ENCODE results near the gene TOM1L2. TPM values are rescaled to one million over a fixed set of nuclear protein-coding genes. Genes with fewer than 3 reads are reported as not detected.

Gene TOM1L2
- total RNA-seq, 1 experiment from 2014 or later = 45.2 TPM

DNA sequence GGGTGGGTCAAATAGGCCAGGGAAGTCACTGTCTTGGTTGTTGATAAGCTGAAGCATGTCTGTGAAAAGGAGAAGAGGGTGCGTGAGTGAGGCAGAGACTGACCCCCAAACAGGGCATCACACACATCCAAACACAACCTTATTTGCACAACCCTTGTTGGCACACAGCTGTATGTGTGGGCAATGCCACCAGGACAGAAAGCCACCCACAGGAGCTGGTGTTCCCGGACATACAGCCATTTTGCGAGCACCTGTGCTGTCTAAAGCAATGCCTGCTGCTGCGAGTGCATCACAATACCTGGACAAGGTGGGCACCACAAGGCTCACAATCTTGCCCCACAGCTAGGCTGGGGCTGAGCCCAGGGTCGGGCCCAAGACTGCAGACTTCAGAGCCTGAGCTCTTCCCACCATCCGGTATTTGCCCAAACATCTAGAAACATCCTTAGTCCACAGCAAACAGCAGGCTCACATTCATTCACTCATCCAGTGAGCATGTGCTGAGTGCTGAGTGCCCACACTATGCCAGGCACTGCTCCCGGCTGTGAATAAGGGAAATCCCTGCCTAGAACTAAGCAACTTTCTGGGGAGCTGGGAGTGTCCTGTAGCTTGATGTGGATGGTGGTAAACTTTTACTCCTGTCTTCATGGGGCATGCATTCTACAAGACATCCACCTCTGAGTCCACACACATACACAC lies 151.6 kb downstream of the TOM1L2 start:
- no peaks in the 10 kb centered on the region for H3K9me3 ChIP-seq (ENCODE audit: control insufficient read depth, insufficient read depth, low read depth, low read length)
- H3K27ac ChIP-seq (ENCODE audit: low read length) = peak overlapping the region; percentile 77
- no peaks in the 10 kb centered on the region for H3K27me3 ChIP-seq (ENCODE audit: control insufficient read depth, insufficient read depth, low read length)
- intact Hi-C loops (cut with micrococcal nuclease; ENCODE audit: unreplicated experiment) = loop anchor here (10.0 kb wide), 1 partner anchor 214 kb away; the partner anchor contains the start of genes ATPAF2 and GID4
- in situ Hi-C loops (cut with HindIII; ENCODE audit: low pct_unique_long_range_greater_than_20kb, low sequenced_read_pairs) = no loop called here
- DNase-seq (ENCODE audit: low read depth, low spot score) (no peak), ATAC-seq (no peak)
- CTCF ChIA-PET = no interaction called here
- H3K4me3 ChIP-seq (ENCODE audit: low read depth in 2 of 2, low read length in 2 of 2) = peak overlapping the region; percentile 49 to 65
- H3K36me3 ChIP-seq (ENCODE audit: control insufficient read depth, insufficient read depth, low read length) = no peaks in the 10 kb centered on the region; the same call in none of the 2 replicates
- no peak for TF ChIP-seq POLR2AphosphoS5 (IDR thresholded peaks at IDR 0.05; ENCODE audit: low read depth, low read length)
- TF ChIP-seq, protein P1, sequence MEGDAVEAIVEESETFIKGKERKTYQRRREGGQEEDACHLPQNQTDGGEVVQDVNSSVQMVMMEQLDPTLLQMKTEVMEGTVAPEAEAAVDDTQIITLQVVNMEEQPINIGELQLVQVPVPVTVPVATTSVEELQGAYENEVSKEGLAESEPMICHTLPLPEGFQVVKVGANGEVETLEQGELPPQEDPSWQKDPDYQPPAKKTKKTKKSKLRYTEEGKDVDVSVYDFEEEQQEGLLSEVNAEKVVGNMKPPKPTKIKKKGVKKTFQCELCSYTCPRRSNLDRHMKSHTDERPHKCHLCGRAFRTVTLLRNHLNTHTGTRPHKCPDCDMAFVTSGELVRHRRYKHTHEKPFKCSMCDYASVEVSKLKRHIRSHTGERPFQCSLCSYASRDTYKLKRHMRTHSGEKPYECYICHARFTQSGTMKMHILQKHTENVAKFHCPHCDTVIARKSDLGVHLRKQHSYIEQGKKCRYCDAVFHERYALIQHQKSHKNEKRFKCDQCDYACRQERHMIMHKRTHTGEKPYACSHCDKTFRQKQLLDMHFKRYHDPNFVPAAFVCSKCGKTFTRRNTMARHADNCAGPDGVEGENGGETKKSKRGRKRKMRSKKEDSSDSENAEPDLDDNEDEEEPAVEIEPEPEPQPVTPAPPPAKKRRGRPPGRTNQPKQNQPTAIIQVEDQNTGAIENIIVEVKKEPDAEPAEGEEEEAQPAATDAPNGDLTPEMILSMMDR (IDR thresholded peaks at IDR 0.05) = no peak
- TF ChIP-seq, protein P2, sequence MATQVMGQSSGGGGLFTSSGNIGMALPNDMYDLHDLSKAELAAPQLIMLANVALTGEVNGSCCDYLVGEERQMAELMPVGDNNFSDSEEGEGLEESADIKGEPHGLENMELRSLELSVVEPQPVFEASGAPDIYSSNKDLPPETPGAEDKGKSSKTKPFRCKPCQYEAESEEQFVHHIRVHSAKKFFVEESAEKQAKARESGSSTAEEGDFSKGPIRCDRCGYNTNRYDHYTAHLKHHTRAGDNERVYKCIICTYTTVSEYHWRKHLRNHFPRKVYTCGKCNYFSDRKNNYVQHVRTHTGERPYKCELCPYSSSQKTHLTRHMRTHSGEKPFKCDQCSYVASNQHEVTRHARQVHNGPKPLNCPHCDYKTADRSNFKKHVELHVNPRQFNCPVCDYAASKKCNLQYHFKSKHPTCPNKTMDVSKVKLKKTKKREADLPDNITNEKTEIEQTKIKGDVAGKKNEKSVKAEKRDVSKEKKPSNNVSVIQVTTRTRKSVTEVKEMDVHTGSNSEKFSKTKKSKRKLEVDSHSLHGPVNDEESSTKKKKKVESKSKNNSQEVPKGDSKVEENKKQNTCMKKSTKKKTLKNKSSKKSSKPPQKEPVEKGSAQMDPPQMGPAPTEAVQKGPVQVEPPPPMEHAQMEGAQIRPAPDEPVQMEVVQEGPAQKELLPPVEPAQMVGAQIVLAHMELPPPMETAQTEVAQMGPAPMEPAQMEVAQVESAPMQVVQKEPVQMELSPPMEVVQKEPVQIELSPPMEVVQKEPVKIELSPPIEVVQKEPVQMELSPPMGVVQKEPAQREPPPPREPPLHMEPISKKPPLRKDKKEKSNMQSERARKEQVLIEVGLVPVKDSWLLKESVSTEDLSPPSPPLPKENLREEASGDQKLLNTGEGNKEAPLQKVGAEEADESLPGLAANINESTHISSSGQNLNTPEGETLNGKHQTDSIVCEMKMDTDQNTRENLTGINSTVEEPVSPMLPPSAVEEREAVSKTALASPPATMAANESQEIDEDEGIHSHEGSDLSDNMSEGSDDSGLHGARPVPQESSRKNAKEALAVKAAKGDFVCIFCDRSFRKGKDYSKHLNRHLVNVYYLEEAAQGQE (IDR thresholded peaks at IDR 0.05; ENCODE audit: insufficient read depth in 1 of 2, low read depth in 2 of 2, low read length in 1 of 2) = no peak
- no peak for TF ChIP-seq TCF7L2 (IDR thresholded peaks at IDR 0.05; ENCODE audit: low read depth, low read length)
- TF ChIP-seq SIN3A (IDR thresholded peaks at IDR 0.05; ENCODE audit: borderline replicate concordance, insufficient read depth, low read depth, low read length) = no peak
- peaks cover 66% of the 10 kb centered on the region for H3K4me1 ChIP-seq (ENCODE audit: control insufficient read depth, insufficient read depth, low read length)
- BruUV-seq (replicated peaks) = TSS peak; percentile 9
- POLR2A ChIA-PET = interaction anchor here (0.6 to 1.2 kb wide), 2 partner anchors 15 to 410 kb away, joined by 3 read pairs; no protein-coding TSS in a partner anchor

DNA sequence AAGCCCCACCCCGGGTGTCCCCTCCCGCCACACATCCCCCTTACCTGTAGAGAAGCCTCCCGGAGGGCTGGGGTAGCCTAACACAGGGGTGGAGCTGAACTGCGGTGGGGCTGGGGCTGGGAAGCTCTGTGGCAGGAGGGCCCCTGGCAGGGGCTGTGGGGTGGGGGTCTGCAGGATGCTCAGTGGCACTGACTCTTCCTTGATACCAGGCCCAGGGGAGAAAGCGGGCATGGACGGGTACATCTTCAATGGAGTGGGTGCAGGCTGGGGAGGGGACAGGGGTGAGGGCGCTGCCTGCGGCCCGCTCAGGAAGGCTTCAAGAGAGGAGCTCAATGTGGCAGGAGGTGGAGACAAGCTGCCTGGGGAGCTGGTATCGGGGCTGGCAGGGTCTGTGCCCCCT lies 152.2 kb downstream of the TOM1L2 start:
- ATAC-seq (no peak), DNase-seq (ENCODE audit: low read depth, low spot score) (no peak)
- Histone ChIP-seq H3K9me3 (ENCODE audit: control insufficient read depth, insufficient read depth, low read depth, low read length) (no peaks in the 10 kb centered on the region), H3K4me3 (ENCODE audit: low read depth in 2 of 2, low read length in 2 of 2) (no peak overlapping the region), H3K27ac (ENCODE audit: low read length) (peak overlapping the region; percentile 39; the same call in 1 of the 2 replicates), H3K4me1 (ENCODE audit: control insufficient read depth, insufficient read depth, low read length) (peaks cover 69% of the 10 kb centered on the region), H3K36me3 (ENCODE audit: control insufficient read depth, insufficient read depth, low read length) (no peaks in the 10 kb centered on the region; the same call in none of the 2 replicates), H3K27me3 (ENCODE audit: control insufficient read depth, insufficient read depth, low read length) (no peaks in the 10 kb centered on the region)
- ChIA-PET CTCF (no interaction called here), POLR2A (interaction anchor here (0.6 to 1.2 kb wide), 2 partner anchors 16 to 410 kb away, joined by 3 read pairs; no protein-coding TSS in a partner anchor)
- BruUV-seq (replicated peaks) = no TSS peak
- intact Hi-C loops (cut with micrococcal nuclease; ENCODE audit: unreplicated experiment) = loop anchor here (10.0 kb wide), 1 partner anchor 215 kb away; the partner anchor contains the start of genes ATPAF2 and GID4
- in situ Hi-C loops (cut with HindIII; ENCODE audit: low pct_unique_long_range_greater_than_20kb, low sequenced_read_pairs) = no loop called here
- TF ChIP-seq, protein P1 (IDR thresholded peaks at IDR 0.05) = no peak
- TF ChIP-seq SIN3A (IDR thresholded peaks at IDR 0.05; ENCODE audit: borderline replicate concordance, insufficient read depth, low read depth, low read length) (no peak), TCF7L2 (IDR thresholded peaks at IDR 0.05; ENCODE audit: low read depth, low read length) (no peak), POLR2AphosphoS5 (IDR thresholded peaks at IDR 0.05; ENCODE audit: low read depth, low read length) (no peak)
- TF ChIP-seq, protein P2 (IDR thresholded peaks at IDR 0.05; ENCODE audit: insufficient read depth in 1 of 2, low read depth in 2 of 2, low read length in 1 of 2) = no peak

All from Panc1 (cell line).